ENCODE measurements around the gene EML1. TPM values are rescaled to one million over a fixed set of nuclear protein-coding genes. Genes with fewer than 3 reads are reported as not detected.

The EML1 gene
- total RNA-seq, 1 donor from 2014 or later = 34.5 TPM

DNA sequence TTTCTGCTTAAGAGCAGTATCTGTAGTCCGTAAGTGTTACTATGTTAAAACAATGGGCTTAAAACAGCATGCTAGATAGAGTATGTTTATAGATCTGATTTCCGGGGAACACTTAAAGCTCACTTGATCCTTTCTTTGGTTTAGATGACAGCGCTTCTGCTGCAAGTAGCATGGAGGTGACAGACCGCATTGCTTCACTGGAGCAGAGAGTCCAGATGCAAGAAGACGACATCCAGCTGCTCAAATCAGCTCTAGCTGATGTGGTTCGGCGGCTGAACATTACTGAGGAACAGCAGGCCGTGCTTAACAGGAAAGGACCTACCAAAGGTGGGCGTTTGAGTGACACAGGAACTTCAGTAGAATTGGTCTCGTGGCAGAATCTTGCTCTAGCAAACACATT, 57.5 kb downstream of the EML1 start:
- peaks cover 14% of the 10 kb centered on the region for H3K9me3 ChIP-seq
- no peaks in the 10 kb centered on the region for H3K27me3 ChIP-seq (ENCODE audit: low read depth)
- H3K4me1 ChIP-seq = no peaks in the 10 kb centered on the region
- ATAC-seq (no peak), DNase-seq (no peak)
- no peak overlapping the region for H3K27ac ChIP-seq
- H3K4me3 ChIP-seq = no peak overlapping the region
- intact Hi-C loops (cut with DNase I) = no loop called here
- H3K36me3 ChIP-seq = peaks cover 8% of the 10 kb centered on the region
- TF ChIP-seq, protein P1, sequence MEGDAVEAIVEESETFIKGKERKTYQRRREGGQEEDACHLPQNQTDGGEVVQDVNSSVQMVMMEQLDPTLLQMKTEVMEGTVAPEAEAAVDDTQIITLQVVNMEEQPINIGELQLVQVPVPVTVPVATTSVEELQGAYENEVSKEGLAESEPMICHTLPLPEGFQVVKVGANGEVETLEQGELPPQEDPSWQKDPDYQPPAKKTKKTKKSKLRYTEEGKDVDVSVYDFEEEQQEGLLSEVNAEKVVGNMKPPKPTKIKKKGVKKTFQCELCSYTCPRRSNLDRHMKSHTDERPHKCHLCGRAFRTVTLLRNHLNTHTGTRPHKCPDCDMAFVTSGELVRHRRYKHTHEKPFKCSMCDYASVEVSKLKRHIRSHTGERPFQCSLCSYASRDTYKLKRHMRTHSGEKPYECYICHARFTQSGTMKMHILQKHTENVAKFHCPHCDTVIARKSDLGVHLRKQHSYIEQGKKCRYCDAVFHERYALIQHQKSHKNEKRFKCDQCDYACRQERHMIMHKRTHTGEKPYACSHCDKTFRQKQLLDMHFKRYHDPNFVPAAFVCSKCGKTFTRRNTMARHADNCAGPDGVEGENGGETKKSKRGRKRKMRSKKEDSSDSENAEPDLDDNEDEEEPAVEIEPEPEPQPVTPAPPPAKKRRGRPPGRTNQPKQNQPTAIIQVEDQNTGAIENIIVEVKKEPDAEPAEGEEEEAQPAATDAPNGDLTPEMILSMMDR (IDR thresholded peaks at IDR 0.05) = no peak

DNA sequence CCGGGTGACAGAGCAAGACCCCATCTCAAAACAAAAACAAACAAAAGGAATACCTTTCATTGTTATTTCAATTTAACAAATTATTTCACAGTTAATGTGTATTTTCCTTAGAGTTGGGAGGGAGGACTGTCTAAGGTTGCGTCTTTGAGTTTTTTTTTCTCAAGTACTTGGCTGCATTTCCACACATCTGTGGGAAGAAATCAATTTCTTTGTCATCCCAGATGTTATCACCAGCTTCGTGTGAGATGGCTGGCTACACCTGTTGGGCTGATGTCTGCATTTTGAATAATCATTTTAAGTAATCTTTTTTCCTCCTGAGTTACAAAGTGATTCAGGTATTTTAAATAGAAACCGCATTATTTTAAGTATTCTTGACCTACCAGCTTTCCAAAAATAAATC, 59.4 kb downstream of the EML1 start:
- Histone ChIP-seq H3K9me3 (peaks cover under 1% of the 10 kb centered on the region), H3K4me3 (no peak overlapping the region), H3K36me3 (peaks cover 8% of the 10 kb centered on the region), H3K27me3 (ENCODE audit: low read depth) (no peaks in the 10 kb centered on the region), H3K27ac (no peak overlapping the region), H3K4me1 (no peaks in the 10 kb centered on the region)
- intact Hi-C loops (cut with DNase I) = no loop called here
- DNase-seq (no peak), ATAC-seq (no peak)
- TF ChIP-seq, protein P1 (IDR thresholded peaks at IDR 0.05) = no peak

DNA sequence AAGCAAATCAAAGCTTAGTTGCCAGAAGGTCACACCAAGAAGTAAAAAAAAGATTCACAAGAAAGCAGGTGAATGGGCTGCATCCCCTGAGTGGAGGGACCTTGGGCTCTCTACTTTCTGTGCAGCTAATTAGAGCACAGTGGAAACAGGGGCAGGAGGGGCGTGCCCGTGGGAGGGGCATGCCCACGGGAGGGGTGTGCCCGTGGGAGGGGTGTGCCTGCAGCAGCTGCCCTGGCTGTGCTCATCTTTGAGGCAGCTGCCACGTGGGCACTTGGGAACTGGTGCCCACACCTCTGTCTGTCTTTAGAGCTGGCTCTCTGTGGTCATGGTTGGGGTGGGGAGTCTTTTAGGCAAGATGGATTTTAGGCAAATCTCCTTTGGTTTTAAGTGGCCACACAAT, 60.0 kb downstream of the EML1 start:
- intact Hi-C loops (cut with DNase I) = no loop called here
- TF ChIP-seq, protein P1 (IDR thresholded peaks at IDR 0.05) = no peak
- ATAC-seq = no peak

DNA sequence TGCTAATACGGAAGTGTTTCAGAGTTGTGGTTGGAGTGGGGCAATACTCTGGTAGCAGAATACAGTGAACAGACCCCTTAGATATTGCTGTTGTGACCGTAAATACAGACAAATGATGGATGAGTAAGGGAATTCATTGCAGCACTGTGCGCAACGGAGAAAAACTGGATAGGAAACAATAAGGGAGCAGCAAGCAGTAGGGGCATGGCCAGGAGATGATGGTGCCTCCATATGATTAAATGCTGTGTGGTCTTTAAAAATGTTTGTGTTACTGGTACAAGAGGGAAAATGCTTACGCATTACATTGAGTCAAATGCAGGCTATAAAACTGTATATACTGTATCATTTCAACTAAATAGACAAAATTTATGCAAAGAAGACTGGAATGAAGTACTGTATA, 61.6 kb downstream of the EML1 start:
- intact Hi-C loops (cut with DNase I) = no loop called here
- H3K27me3 ChIP-seq (ENCODE audit: low read depth) = no peaks in the 10 kb centered on the region
- no peaks in the 10 kb centered on the region for H3K9me3 ChIP-seq
- ATAC-seq (no peak), DNase-seq (no peak)
- TF ChIP-seq, protein P1 (IDR thresholded peaks at IDR 0.05) = no peak
- no peak overlapping the region for H3K4me3 ChIP-seq
- H3K36me3 ChIP-seq = peaks cover 11% of the 10 kb centered on the region
- H3K27ac ChIP-seq = no peak overlapping the region
- H3K4me1 ChIP-seq = no peaks in the 10 kb centered on the region

More for the DNA sequence above, 60.0 kb downstream of the EML1 start:
- Histone ChIP-seq H3K27ac (no peak overlapping the region), H3K4me3 (no peak overlapping the region), H3K9me3 (no peaks in the 10 kb centered on the region), H3K27me3 (ENCODE audit: low read depth) (no peaks in the 10 kb centered on the region), H3K4me1 (no peaks in the 10 kb centered on the region), H3K36me3 (peaks cover 8% of the 10 kb centered on the region)
- no peak for DNase-seq

DNA sequence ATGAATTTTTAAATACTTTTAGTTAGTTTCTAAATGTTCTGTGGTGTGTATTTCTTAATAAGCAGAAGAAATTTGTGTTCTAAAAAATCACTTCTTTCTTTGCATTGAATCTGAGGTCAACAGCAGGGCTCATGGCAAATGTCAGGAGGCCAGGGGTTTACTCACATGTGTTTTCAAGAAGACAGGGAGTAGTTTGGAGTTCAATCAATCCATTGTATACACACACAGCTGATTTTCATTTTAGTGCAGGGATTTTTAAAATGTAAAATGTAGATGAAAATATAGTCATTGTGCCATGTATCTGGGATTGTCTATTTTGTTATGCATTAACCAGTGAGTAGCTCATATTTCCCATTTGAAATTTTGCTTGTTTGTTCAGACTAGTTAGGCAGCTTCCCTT, 62.1 kb downstream of the EML1 start:
- Histone ChIP-seq H3K36me3 (peaks cover 11% of the 10 kb centered on the region), H3K9me3 (no peaks in the 10 kb centered on the region), H3K4me1 (no peaks in the 10 kb centered on the region), H3K27me3 (ENCODE audit: low read depth) (no peaks in the 10 kb centered on the region), H3K4me3 (no peak overlapping the region), H3K27ac (no peak overlapping the region)
- no peak for ATAC-seq
- DNase-seq = no peak
- intact Hi-C loops (cut with DNase I) = no loop called here
- TF ChIP-seq, protein P1 (IDR thresholded peaks at IDR 0.05) = no peak

DNA sequence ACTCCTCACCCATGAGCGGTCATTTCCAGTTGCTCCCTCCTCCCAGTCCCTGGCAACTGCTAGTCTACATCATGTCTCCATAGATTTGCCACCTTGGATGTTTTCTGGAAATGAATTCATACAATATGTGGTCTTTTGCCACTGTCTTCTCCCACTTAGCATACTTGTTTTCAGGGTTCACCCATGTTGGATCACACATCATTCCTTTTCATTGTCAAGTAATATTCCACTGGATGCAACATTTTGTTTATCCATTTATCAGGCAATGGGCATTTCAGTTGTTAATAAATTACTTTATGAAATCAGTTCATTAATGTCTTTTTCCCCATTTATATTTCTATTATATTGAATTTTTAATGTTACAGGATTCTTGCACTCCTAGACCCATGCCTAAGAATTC, 64.3 kb downstream of the EML1 start:
- TF ChIP-seq, protein P1 (IDR thresholded peaks at IDR 0.05) = no peak
- Histone ChIP-seq H3K27ac (no peak overlapping the region), H3K27me3 (ENCODE audit: low read depth) (no peaks in the 10 kb centered on the region), H3K4me3 (no peak overlapping the region), H3K36me3 (peaks cover 3% of the 10 kb centered on the region), H3K4me1 (no peaks in the 10 kb centered on the region), H3K9me3 (no peaks in the 10 kb centered on the region)
- ATAC-seq (no peak), DNase-seq (no peak)
- intact Hi-C loops (cut with DNase I) = no loop called here
